ENCODE data around the gene HOXB4.

Gene HOXB4

DNA sequence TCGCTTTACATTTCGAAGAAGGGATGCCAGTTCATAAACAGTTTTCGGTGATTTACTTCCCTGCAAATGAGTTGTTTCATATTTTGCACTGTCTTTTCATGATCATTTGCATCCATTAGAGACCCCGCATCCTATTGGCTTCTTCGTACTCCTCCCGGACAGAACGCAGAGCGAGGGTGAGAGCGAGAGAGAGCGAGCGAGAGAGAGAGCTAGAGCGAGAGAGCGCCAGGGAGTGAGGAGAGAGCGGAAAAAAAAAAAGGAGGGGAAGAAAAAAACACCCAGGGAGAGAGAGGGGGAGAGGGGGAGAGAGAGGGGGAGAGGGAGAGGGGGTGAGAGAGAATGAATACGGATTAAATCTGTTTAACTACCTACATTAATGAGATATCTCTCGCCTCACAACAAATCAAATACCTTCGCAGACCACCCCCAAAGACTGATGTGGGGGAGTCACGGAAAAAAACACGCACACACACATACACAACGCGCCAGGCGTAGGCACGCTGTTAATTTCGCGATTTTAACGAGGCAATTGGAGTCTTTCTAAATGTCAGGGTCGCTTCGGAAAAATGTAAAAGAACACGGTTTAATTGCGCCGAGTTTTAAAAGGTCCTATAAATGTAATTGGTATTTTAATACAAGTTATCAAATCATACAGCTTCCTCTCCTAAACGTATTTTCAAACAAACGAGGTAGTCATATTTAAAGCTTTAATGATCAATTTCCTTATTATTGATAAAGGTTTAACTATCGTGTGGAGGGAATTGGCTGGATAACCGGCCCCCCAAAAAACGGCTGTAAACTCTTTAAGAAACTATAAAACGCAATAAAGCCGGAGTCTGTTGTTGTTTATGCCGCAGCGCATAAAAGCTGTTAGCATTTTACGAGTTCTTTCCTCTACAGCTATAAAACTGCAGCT lies 37.2 kb upstream of the HOXB4 start, which contains the start of gene HOXB8:
Gene HOXB8 (minus strand): TSS at position 246 of the 916 bp plus-strand sequence. CDS start 588 bp downstream, outside the sequence.
- no peak for DNase-seq (ENCODE audit: low spot score)

DNA sequence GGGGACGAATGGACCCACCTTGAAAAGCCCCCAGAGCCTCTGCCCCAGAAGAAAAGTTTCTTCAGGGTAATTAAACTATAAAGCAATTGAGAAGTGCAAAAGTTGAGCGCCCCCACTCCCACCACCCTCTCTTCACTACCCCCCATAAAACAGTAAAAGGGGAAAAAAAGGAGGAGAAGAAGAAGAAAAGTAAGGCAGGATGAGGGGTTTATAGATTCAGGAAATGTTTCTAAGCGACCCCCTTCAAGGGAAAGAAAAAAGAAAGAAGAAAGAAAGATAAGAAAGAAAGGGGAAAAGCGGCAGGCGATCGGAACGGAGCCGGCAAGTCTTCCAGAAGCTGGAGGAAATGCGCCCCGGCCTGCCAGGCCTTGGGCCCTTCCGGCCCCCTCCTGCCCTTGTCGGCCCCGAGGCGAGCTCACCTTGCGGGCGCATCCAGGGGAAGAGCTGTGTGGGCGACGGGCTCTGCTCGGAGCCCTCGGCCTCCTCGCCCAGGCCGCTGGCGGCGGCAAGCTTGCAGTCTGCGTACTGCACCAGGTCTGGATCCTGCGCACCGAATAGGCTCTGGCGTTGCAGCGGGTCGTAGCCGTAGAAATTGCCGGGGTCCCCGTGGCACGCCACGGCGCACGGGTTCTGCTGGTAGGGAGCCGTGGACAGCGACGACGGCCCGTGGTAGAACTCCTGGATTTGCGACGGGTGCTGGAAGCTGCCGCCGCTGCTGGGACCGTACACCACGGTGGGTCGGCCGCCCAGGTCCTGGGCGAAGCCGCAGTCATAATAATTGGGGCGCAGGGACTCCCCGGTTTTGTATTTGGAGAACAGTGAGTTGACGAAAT lies 35.9 kb upstream of the HOXB4 start:
- DNase-seq (ENCODE audit: low spot score) = no peak

GRCh38 chr17:48612854-48613691 lies 34.9 kb upstream of the HOXB4 start:
- DNase-seq (ENCODE audit: low spot score) = no peak

GRCh38 chr17:48612456-48612853 lies 34.3 kb upstream of the HOXB4 start:
- DNase-seq (ENCODE audit: low spot score) = no peak

GRCh38 chr17:48611681-48612455 lies 33.7 kb upstream of the HOXB4 start:
- DNase-seq (ENCODE audit: low spot score) = no peak

- no peak for DNase-seq (ENCODE audit: low spot score)
These were observed 33.1 kb upstream of the HOXB4 start for GRCh38 chr17:48611213-48611612.

GRCh38 chr17:48610282-48611211 lies 32.4 kb upstream of the HOXB4 start, which contains the start of gene HOXB7:
HOXB7 (minus strand) TSS chr17:48611017; CDS start chr17:48610918, 99 bp downstream.
- DNase-seq (ENCODE audit: low spot score) = peak; percentile 18

DNA sequence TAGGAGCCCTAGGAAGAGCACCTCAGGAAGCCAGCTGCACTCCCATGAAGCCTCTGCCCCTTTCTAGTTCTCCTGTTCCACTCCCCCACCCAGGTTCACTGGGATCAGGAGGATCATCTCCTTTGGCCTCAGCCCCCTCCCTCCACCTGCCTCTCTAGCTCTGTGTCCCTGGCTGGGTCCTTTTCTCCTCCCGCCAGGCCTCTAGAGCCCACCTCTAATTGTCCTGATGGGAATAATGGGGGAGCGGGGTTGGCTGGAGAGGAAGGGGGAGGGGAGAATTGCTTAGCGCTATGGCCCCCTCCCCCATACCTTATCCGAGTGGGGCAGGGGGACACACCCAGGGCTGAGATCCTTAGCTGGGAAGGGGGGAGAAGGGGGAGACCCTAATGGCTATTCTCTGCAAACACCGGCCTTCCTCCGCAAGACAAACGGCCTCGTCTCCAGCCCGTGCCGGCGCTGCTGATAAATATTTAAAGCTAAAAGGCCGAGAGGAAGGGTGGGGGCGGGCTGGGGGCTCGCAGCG lies 31.7 kb upstream of the HOXB4 start:
- DNase-seq (ENCODE audit: low spot score) = no peak

DNA sequence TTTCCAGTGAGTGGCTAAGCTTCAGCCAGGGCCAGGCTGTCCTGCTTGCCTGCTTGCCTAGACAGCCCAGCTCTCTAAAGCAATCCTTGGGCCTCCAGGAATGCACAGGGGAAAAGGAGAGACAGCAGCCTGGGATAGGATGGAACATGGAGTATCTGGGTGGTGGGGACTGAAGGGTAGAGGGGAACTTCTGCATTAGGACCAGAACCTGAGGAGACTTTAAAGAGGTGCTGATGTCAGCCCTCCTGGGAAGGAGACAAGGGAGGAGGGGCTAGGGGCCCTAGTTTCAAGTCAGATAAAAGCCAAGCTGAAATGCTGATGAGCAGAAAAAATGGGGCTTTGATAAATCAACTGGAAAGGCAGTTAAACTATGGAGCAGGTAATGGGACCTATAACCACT lies 30.9 kb upstream of the HOXB4 start:
- DNase-seq (ENCODE audit: low spot score) = no peak

- DNase-seq (ENCODE audit: low spot score) = no peak
These were observed 30.3 kb upstream of the HOXB4 start for GRCh38 chr17:48608494-48608834.

DNA sequence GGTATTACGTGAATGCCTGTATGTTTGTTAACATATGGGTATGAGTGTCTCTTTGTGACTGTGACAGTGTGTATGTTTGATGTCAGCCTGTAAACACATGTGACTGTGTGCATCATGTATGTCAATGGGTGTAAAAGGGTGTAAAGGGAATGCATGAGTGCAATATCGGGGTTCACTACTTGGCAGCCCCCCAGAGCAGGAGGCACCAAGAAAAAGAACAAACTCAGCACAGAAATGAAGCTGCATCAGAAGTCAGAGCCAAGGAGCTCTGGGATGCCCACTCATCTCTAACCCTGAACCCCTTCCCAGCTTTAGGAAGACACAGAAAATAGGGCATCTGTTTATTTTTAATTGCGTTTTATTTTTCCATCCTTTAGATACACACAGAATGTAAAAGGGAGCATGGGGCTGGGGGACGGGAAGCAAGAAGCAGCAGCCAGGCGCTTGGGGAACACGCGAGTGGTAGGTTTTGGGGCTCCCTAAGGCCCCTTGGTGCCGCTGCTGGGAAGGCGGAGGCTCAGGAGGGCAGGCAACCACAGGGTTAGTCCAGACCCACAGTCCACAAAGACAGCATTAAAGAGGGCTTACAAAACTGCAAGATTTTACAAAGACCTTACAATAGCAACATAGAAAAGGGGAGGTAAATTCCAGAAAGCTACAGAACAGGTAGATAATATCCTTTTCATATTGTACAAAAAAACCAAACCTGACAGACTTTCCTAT lies 28.9 kb upstream of the HOXB4 start:
- no peak for DNase-seq (ENCODE audit: low spot score)

DNA sequence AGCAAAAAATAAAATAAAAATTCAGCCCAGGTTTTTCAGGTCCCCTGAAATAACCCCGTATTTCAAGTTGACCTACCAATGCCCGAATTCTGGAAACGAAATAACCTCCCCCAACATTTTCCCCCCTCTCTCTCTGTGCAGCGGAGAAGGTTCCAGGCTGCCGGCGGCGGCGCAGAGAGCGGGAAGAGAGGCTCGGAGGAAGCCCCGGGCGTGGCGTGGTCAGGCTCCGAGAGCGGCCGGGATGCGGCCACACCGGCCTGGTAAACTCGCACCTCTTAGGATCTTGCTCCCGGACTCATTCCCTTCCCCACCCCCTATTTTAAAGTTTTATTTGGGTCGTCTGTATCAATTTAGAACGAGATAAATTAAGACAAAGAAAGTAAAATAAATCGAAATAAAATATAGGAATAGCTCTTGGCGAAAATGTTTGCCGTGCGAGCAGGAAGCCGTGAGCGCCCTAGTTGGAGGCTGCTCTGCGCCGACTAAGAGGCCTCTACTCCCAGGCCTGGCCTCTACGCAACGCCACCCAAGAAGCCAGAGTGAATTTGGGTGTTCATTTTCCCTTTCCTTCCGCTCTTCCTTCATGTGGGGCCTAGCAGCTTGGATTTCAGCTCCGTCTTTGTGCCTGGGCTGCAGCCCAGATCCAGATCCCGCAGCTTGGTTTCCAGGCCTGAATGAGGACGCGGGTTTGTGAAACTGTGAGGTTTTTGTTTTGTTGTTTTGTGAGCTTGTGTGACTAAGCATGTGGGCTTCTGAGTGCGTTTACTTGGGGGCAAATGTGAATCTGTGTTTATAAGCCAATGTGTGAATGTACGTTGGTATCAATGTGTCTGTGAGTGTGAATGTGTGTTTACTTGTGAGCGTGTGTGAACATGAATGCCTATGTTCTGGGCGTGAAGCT lies 28.1 kb upstream of the HOXB4 start:
- DNase-seq (ENCODE audit: low spot score) = no peak

GRCh38 chr17:48605409-48605919 lies 27.3 kb upstream of the HOXB4 start:
- no peak for DNase-seq (ENCODE audit: low spot score)

DNA sequence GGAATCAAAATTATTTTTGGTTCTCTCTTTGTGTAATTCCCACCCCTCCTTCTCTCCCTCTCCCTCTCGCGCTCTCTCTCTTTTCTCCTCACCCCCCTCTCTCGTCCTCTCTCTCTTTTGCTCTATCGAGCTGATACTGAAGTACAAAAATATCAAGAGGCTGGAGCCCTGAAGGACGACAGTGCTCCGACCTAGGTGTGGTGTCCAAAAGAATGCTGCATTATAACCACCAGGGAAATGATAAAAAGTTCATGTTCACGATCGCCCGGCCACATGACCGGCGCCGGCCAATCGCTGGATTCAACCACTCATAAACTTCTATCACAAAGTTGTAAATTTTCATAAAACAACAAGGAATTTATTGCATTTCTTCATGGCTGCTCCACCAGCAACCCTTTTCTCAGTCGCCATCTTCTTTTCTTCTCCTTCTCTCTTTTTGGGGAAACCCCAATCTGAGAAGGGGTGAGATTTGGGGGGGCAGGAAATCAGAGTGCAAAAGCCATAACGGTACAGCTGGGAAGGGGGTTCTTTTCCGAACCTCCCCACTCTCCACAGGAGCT lies 26.7 kb upstream of the HOXB4 start, which contains the start of gene HOXB6:
Gene HOXB6 (minus strand): TSS at position 217 of the 560 bp plus-strand sequence. CDS start 6,836 bp downstream, outside the sequence.
- no peak for DNase-seq (ENCODE audit: low spot score)

GRCh38 chr17:48603959-48604769 lies 26.0 kb upstream of the HOXB4 start:
- no peak for DNase-seq (ENCODE audit: low spot score)

Data from Ammon's horn (tissue), 1 donor.